Myocyte (in vitro differentiated cells): Measurements from ENCODE around the gene MBD3L5. TPM values are rescaled to one million over a fixed set of nuclear protein-coding genes. Genes with fewer than 3 reads are reported as not detected.
"Not testable (repeated sequence)": the region's sequence is repeated elsewhere in the genome, so short reads cannot be mapped to it uniquely, and the experiment has no call there.

ENCODE experiments used
- DNase-seq: peaks from one replicate; pipeline ENCODE4 v3.0.0-alpha.2; 2012; ENCODE audit warnings: low read depth
- total RNA-seq: library from RNA; depleted of rRNA; stranded (reverse); fragments of >200 nt; gene quantifications from 2 replicates; pipeline ENCODE4 v1.2.3, GENCODE V29; 2014

The MBD3L5 gene
- total RNA-seq, 1 donor from 2014 or later: not detected

DNA sequence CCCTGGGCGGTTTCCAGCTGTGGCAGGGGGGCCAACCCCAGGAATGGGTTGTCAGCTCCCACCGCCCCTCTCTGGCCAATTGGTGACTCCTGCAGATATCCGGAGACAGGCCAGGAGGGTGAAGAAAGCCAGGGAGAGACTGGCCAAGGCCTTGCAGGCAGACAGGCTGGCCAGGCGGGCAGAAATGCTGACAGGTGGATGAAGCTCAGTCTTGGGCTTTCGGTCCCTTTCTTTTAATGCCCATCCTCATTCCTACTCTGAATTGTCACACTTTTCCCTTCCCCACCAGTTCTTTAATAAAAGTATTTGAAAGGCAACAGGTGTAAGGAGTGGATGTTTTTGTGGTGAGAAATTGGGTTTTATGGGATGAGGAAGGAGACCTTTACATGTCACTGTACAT, 21.0 kb downstream of the MBD3L5 start:
- not testable (repeated sequence) for DNase-seq

DNA sequence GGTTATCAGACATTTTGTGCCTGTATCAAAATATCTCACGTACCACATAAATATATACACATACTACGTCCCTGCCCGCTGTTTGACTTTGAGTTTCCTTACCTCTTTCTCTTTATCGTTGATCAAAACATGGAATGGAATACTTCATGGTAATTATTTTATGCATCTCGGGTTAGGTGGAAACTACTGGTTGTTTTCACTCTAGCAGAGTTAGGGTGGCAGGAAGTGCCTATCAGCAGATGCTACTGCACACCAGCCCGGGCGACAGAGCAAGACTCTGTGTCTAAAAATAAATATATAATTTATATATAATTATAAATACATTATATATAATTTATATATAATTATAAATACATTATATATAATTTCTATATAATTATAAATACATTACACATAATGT, 22.5 kb downstream of the MBD3L5 start:
- DNase-seq: not testable (repeated sequence)

DNA sequence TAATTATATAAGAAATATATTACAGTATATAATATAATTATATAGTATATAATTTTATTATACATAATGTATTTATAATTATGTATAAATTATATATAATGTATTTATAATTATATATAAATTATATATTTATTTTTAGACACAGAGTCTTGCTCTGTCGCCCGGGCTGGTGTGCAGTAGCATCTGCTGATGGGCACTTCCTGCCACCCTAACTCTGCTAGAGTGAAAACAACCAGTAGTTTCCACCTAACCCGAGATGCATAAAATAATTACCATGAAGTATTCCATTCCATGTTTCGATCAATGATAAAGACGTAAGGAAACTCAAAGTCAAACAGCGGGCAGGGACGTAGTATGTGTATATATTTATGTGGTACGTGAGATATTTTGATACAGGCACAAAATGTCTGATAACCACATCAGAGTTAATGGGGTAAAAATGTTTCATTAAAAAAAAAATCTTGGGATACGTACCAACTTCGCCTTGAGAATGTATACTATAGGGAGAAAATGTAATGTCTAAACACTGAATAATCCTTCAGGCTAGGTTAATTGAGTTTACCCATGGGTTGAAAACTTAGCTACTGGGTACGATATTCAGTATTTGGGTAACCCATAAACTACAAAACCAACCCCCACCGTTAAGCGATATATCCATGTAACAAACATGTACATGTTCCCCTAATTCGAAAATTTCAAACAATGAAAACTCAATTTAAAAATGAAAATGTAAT, 24.4 kb downstream of the MBD3L5 start:
- not testable (repeated sequence) for DNase-seq

DNA sequence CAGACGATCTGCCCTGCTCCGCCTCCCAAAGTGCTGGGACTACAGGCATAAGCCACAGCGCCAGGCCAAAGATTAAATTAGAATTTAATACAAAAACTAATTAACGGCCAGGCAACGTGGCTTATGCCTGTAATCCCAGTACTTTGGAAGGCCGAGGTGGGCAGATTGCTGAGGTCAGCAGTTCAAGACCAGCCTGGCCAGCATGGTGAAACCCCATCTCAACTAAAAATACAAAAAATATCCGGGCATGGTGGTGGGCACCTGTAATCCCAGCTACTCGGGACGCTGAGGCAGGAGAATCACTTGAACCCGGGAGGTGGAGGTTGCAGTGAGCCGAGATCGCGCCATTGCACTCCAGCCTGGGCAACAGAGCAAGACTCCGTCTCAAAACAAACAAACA, 25.3 kb downstream of the MBD3L5 start:
- DNase-seq: not testable (repeated sequence)

DNA sequence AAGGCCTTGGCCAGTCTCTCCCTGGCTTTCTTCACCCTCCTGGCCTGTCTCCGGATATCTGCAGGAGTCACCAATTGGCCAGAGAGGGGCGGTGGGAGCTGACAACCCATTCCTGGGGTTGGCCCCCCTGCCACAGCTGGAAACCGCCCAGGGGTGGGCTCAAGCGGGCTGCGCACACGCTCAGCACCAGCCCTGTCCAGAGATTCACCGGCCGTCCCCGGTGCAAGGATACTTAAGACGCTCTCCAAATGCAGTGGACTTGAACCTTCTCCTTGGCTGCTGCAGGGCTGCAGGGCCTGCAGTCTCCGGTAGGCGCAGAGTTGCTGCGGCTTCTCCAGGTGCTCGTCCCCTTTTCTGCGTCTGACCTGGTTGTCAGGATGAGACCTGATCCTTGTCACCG, 26.0 kb downstream of the MBD3L5 start:
- DNase-seq: not testable (repeated sequence)

DNA sequence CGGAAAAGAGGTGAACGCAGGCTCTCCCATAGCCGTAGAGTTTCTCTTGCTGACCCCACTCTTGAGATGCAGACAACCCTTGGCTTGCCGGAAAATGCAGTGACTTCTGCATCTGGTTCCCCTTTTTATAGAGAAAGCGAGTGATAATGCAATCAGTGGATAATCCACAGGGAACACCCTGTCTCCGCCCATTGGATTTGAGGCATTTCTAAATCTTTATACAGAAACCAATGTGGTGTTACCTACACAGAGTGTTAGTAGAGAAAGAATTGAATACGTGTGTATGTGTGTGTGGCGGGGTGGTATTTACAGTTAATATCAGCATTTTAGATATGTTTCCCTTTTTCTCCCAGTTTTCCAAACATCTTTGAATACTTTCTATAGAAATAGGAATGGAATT, 28.2 kb downstream of the MBD3L5 start, which contains the start of gene MBD3L3:
Gene MBD3L3, minus strand, starts transcription at position 101 of the 400 bp plus-strand sequence. Its CDS starts 71 bp downstream, at position 30.
- DNase-seq: not testable (repeated sequence)

DNA sequence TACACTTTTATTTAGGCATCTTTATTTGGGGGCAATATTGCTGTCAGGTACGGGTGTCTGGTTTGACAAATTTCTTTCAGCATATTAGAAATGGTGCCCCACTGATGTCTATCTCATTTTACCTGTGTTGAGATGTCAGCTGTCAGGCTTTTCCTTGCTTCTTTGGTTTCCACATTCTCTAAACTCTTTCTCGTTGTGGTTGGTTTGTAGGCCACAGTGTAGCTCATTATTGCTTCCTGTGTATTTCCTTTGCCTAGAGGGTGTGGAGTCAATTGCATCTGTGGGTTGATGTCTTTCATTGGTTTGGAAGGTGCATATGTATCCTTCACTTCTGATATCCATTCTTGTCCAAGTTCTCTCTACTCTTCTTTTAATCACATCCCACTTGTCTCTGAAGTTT, 29.6 kb downstream of the MBD3L5 start:
- DNase-seq: not testable (repeated sequence)

DNA sequence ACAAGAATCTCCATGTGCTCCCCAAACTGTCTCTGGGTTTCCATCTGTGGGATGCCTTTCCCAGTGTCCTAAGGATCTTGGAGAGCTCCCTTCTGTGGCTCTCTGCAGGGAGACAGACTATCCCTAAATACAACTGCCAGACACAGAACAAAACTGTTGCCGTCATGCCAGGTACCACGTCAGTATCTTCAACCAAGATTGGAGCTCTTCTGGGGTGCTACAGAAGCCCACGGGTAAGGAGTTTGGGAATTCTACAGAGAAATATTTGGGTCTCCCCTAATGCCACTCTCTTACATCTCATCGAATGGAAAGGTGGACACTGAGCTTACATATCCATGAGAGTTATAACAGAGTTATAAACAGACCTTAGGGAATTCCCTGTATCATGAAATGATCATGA, 33.0 kb downstream of the MBD3L5 start:
- DNase-seq: peak; percentile 13

DNA sequence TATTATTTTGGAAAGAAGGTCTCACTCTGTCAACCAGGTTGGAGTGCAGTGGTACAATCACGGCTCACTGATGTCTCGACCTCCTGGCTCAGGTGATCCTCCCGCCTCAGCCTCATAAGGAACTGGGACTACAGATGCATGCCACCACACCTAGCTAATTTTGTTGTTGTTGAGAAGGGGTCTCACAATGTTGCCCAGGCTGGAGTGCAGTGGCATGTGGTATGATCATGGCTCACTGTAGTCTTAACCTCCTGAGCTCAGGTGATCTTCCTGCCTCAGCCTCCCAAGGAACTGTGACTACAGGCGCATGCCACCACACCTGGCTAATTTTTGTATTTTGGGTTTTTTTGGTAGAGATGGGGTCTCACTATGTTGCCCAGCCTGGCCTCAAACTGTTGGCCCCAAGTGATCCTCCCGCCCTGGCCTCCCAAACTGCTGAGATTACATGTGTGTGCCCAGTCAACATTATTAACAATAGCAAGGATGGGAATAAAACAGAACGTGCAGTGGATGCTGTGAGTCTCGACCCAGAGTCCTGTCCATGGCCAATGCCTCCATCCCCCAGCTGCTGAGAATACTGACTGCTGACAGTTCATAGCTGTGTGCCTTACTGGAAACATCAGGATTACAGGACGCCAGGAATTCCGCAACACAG, 33.5 kb downstream of the MBD3L5 start:
- no peak for DNase-seq

DNA sequence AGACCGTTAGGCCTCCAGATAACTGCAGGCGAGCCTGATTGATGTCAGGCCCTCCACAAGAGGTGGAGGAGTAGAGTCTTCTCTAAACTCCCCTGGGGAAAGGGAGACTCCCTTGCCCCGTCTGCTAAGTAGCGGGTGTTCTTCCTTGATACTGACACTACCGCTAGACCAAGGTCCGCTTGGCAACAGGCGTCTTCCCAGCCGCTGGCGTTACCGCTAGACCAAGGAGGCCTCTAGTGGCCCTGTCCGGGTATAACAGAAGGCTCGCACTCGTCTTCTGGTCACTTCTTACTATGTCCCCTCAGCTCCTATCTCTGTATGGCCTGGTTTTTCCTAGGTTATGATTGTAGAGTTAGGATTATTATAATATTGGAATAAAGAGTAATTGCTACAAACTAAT, 36.7 kb downstream of the MBD3L5 start:
- not testable (repeated sequence) for DNase-seq

DNA sequence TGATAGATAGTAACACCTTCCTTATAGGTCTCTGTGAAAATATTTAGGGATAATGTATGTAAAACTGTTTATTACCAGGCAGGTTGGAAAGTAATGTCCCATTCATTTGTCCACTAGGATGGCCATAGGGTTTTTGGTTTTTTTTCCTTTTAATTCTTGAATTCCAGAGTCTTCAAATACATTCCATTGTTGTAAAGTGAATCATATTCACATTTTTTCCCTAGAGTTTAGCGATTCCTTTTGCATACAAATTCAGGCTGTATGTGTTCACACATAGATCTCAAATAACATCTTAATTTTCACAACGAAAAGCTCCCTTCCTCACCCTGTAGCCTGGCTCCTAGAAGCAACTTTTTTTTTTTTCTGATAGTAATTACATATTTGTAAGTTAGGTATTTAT, 37.3 kb downstream of the MBD3L5 start:
- peak; percentile 5 for DNase-seq

DNA sequence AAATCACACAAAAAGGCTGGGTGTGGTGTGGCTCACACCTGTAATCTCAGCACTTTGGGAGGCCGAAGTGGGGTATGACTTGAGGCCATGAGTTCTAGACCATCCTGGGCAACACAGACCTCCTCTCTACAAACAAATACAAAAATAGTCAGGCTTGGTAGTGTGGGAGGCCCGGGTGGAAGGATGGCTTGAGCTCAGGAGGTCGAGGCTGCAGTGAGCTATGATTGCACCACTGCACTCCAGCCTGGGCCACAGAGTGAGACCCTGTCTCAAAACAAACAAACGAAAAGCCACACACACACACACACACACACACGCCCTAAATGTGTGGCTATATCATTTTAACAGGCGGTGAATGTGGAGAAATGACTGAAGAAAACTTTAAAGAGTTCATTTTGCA, 38.2 kb downstream of the MBD3L5 start:
- no peak for DNase-seq

DNA sequence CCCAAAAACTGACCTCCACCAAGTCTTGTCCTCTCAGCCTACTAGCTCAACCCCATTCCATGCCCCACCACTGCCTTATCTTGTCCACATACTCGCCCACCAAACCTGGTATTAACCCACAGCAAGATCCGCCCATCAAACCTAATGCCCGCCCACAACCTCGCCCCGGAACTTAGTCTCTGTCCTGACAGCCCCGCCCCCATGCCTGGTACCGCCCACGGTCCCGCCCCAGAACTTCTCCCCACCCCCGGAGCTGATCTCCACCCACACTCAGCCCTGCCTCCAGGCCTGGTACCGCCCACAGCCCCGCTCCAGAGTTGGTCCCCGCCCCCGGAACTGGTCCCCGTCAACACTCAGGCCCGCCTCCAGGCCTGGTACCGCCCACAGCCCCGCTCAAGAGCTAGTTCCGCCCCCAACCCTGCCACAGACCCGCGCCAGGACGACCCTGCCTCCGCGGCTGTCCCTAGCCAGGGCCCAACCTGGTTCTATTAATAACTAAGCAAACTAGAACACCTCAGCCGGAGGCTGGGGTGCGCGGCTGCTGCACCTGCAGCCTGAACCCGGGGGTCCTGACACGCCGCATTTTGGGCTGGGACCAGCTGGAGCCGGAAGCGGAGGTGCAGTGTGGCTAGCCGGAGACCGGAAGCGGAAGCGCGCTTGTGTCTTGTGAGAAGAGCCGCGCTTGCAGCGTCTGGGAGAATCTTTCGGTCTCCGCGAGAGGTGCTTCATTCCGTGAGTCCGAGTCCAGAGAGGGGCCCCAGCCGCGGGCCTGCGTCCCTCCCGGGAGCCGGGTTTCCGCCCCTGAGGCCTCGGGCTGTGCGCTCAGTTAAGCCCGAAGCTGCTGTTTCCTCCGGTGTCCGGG, 38.9 kb downstream of the MBD3L5 start, which contains the start of gene ZNF557:
Gene ZNF557, plus strand, starts transcription at position 662 of the 862 bp plus-strand sequence. CDS start 5,372 bp downstream, outside the sequence.
- DNase-seq: peak; percentile 98

DNA sequence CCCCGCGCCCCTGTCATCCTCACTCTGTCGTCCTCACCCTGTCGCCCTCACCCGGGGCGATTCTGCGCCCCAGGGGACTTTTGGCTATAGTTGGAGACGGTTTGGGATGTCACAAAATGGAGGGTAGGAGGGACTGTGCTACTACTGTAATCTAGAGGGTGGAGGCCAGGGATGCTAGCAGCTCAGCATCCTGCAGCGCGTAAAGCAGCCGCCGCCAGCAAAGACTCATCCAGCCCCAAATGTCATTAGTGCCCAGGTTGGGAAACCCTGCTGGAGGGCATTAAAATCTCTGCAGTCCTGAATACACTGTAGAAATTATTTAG, 39.5 kb downstream of the MBD3L5 start:
- DNase-seq: no peak

DNA sequence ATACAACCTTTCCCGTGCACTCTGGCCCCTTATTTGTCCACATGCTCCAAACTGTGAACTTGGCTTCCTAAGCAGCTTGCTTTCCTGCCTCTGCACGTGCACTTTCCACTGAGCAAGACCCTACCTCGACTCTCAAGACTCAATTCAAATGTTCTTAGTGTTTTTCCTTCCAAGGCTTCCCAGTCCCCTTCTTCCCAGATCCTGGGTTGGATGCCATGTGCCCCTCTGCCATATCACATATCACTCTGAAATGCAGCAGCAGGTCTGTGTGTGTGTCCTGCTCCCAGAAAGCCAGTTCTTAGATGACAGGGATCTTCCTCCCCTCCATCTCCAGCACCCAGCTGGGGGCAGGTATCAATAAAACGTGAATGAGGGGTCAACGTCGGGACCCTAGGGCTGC, 42.2 kb downstream of the MBD3L5 start:
- DNase-seq: no peak

DNA sequence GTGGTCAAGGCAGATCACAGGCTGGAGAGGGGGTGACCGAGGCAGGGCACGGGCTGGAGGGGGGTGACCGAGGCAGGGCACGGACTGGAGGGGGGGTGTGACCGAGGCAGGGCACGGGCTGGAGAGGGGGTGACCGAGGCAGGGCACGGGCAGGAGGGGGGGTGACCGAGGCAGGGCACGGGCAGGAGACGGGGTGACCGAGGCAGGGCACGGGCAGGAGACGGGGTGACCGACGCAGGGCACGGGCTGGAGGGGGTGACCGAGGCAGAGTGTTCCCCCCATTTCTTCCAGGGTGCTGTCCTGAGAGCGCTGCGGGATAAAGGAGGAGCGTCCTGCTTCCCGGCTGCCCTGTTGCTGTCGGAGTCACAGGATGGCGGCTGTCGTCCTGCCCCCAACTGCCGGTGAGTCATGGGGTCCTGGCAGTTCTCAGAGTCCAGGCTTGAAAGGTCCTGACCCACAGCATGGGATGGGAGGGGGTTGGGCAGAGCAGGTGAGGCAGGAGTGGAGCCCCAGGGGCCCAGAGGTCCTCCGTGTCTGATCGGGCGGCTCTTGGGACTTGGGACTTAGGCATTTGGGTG, 44.4 kb downstream of the MBD3L5 start:
- DNase-seq: no peak

DNA sequence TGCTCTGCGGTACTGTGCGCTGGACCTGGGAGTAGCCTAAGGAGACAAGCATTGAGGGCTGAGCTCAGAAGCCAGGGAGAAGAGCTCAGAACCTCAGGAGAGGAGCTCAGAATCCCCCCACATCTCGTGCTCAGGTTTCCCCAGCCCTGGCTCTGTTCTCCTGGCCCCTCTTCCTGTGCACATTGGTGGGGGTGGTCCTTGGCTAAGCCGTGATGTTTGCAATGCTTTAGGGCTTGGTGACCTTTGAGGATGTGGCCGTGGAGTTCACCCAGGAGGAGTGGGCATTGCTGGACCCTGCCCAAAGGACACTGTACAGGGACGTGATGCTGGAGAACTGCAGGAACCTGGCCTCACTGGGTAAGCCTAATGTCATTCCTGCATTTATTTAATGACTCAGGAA, 45.8 kb downstream of the MBD3L5 start:
- no peak for DNase-seq

DNA sequence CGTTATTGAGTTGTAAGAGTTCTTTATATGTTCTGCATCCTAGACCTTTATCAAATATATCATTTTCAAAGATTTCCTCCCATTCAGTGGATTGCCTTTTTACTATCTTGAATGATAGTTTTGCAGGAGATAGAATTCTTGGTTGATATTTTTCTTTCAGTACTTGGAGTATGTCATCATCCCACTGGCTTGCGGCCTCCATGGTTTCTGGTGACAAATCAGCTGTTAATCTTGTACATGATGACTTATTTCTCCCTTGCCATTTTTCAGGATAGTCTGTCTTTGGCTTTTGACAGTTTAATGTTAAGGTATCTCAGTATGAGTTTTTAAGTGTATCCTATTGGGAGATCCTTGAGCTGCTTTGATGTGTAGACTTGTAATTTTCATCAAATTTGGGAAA, 47.6 kb downstream of the MBD3L5 start:
- DNase-seq: no peak
